Tibial artery (tissue), 4 donors: ENCODE data around the gene CENPVL1.

Experiments
- DNase-seq, 2 donors: peaks; one replicate each; pipeline ENCODE4 v3.0.0-alpha.2; 2019
- H3K27ac ChIP-seq, 2 donors: fragments of 200-600 bp; sonication (generic) in 1 of 2; 1 replicate in 1 of 2; 2 replicates in 1 of 2; pipeline ENCODE4 v1.5.1; 2018 to 2019; ENCODE audit warnings: mild to moderate bottlenecking in 1 of 2
- H3K27me3 ChIP-seq, 2 donors: fragments of 200-600 bp; sonication (generic) in 1 of 2; one replicate each; pipeline versions ENCODE4 v1.5.1 to v1.6.0; 2016 to 2019
- H3K36me3 ChIP-seq, 3 donors: fragments of 200-600 bp; sonication (generic) in 2 of 3; one replicate each; pipeline ENCODE4 v1.5.1; 2016 to 2019; ENCODE audit warnings: mild to moderate bottlenecking in 2 of 3
- H3K4me1 ChIP-seq, 4 donors: fragments of 200-600 bp; sonication (generic) in 2 of 4; 1 replicate in 3 of 4; 2 replicates in 1 of 4; pipeline ENCODE4 v1.5.1; 2016 to 2019
- H3K4me3 ChIP-seq, 2 donors: fragments of 200-600 bp; sonication (generic) in 1 of 2; 1 replicate in 1 of 2; 2 replicates in 1 of 2; pipeline ENCODE4 v1.5.1; 2018 to 2019; ENCODE audit warnings: mild to moderate bottlenecking in 2 of 2
- H3K9me3 ChIP-seq, 3 donors: fragments of 200-600 bp; sonication (generic) in 1 of 3; one replicate each; pipeline ENCODE4 v1.5.1; 2016 to 2019
- intact Hi-C: fragments of 100-400 bp; cut with DNase I; formaldehyde crosslinking; loops from one replicate; pipeline ENCODE4 v1.15.0; 2023; ENCODE audit warnings: low total_unique reads
- TF ChIP-seq, protein P1 (sequence below), 2 experiments: fragments of 200-600 bp in 1 of 2; fragments of 450-650 bp in 1 of 2; IDR thresholded peaks; one replicate each; pipeline ENCODE4 v1.5.1; 2017 to 2019; ENCODE audit warnings: antibody characterized with exemption in 2 of 2, mild to moderate bottlenecking in 1 of 2, moderate library complexity in 1 of 2

The CENPVL1 gene

GRCh38 chrX:51759055-51759839 is 48.9 kb downstream of the CENPVL1 start:
- intact Hi-C loops = no loop called here
- H3K27me3 ChIP-seq = no peaks in the 10 kb centered on the region
- no peak overlapping the region for H3K27ac ChIP-seq
- H3K4me3 ChIP-seq = no peak overlapping the region
- no peaks in the 10 kb centered on the region for H3K9me3 ChIP-seq
- DNase-seq = no peak
- no peaks in the 10 kb centered on the region for H3K4me1 ChIP-seq
- no peaks in the 10 kb centered on the region for H3K36me3 ChIP-seq
- TF ChIP-seq, protein P1, sequence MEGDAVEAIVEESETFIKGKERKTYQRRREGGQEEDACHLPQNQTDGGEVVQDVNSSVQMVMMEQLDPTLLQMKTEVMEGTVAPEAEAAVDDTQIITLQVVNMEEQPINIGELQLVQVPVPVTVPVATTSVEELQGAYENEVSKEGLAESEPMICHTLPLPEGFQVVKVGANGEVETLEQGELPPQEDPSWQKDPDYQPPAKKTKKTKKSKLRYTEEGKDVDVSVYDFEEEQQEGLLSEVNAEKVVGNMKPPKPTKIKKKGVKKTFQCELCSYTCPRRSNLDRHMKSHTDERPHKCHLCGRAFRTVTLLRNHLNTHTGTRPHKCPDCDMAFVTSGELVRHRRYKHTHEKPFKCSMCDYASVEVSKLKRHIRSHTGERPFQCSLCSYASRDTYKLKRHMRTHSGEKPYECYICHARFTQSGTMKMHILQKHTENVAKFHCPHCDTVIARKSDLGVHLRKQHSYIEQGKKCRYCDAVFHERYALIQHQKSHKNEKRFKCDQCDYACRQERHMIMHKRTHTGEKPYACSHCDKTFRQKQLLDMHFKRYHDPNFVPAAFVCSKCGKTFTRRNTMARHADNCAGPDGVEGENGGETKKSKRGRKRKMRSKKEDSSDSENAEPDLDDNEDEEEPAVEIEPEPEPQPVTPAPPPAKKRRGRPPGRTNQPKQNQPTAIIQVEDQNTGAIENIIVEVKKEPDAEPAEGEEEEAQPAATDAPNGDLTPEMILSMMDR (IDR thresholded peaks at IDR 0.05) = no peak

DNA sequence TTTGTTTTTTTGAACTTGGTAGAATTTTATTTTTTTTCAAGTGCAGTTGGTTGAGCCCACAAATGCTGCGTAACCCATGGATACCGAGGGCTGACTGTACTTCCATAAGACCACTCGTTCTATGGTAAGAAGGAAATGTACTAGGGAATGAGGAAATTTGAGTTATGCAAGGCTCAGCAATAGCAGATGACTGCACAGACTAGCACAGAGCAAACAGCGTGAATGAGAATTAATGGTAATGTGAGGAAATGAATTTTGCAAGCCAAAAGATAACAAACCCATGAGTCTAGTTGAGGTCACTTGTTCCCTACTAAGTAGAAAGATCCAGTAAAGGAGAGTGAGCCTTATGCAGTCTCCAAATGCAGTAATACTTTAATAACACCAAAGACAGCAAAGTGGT is 50.3 kb downstream of the CENPVL1 start:
- H3K36me3 ChIP-seq = no peaks in the 10 kb centered on the region
- H3K27ac ChIP-seq = no peak overlapping the region
- H3K9me3 ChIP-seq = peaks cover 0 to 1% (median 0%) of the 10 kb centered on the region in 3 donors
- intact Hi-C loops = no loop called here
- TF ChIP-seq, protein P1 (IDR thresholded peaks at IDR 0.05) = no peak
- H3K4me1 ChIP-seq = no peaks in the 10 kb centered on the region
- no peaks in the 10 kb centered on the region for H3K27me3 ChIP-seq
- H3K4me3 ChIP-seq = no peak overlapping the region
- no peak for DNase-seq
